HG02938 (cell line): ENCODE results near the gene LIPA.
"Not testable (repeated sequence)": the region's sequence is repeated elsewhere in the genome, so short reads cannot be mapped to it uniquely, and the experiment has no call there.

Source experiments
- ATAC-seq: cut with Tn5 transposase; IDR thresholded peaks from one replicate; pipeline ENCODE4 v1.9.1; 2021; ENCODE audit warnings: mild to moderate bottlenecking, moderate library complexity; ENCODE audit not compliant: unreplicated experiment

Gene LIPA

DNA sequence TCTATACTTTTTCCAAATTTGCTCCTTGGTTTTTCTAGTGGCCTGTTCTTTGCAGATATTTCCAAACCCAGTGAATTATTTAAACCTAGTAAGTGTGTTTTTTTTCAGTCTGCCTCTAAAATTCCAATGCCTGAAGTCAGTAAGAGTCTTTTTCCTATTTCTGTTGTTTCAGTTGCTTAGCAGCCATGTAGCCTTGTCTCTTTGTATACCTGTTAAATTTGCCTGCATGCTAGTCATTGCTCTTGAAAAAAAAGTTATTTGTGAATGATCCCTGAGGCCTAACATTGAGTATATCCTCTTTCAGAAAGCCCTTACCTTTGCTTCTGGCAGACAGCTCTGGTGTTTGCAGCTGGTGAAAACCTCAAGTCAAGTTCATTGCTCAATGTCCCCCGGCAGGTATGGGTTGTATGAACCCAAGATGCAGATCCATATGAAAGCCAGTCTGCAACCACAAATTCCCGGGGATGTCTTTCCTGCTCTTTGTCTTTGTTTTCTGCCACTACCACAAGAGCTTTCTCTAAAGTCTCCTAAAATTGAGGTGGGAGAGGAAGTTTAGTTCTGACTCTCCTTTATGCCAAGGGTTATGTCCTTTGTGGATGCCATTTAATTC, 80.2 kb downstream of the LIPA start:
- ATAC-seq = no peak

DNA sequence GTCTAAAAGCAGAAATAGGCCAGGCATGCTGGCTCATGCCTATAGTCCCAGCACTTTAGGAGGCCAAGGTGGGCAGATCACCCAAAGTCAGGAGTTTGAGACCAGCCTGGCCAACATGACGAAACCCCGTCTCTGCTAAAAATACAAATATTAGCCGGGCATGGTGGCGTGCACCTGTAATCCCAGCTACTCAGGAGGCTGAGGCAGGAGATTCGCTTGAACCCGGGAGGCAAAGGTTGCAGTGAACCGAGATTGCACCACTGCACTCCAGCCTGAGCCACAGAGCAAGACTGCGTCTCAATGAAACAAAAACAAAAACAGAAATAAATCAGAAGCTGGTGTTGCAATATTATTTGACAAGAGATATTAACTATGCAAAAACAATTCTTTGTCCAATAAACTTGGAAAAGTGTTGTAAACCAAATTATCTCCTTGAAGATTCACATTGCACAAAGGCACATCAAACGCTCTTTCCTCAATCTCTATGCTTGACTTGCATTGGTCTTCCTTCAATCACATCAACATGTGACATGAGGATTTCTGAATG, 83.1 kb downstream of the LIPA start:
- not testable (repeated sequence) for ATAC-seq

DNA sequence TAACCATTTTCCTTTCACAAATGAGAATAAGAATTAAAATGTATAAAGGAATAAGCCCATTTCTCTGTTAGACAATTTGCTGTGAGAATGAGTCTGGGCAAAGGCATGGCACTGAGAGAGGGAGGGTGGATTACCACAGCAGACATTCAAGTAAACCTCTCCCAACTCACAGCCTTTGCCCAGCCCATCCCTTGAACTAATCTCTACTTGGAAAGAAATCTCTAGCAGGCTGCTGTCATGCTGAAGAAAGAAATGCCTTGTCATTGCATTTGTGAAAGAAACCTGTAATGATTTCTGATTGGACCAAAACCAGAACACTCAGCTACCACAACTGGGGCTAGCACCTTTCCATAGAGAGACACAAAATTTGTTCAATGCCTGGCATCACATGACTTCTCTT, 83.7 kb downstream of the LIPA start:
- no peak for ATAC-seq

DNA sequence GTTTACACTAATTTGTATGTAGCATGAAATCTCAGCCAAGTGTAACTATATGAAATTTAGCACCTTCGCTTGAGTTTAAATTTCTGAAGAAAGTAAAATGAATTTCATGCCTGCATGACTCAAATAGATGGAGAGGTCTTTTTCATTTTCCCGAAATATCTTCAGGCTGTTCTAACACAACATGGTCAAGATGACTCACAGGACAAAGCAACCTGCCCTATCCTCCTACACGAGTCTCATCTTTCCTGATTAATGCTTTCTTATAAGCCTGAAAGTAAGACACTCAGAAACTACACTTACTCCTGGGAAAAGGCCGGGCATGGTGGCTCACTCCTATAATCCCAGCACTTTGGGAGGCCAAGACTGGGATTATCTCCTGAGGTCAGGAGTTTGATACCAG, 85.7 kb downstream of the LIPA start:
- ATAC-seq = no peak

DNA sequence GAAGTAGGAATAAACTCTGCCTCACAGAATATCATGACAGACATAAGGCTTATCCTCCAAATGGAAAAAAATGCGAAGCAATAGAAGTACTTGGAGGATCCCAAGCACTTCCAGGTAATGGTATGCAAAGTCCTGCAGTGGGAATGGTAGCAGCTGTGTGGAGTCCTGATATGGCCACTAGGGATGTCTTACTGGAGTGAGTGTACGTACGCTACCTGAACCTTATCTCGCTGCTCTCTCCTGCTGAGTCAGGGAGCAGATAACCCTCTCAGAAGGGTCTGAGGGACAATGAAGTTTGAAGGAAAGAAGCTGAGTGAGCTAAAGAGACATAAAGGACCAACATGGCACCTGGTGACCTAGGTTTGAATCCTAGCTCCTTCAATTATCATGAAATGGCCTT, 86.7 kb downstream of the LIPA start:
- ATAC-seq = no peak

DNA sequence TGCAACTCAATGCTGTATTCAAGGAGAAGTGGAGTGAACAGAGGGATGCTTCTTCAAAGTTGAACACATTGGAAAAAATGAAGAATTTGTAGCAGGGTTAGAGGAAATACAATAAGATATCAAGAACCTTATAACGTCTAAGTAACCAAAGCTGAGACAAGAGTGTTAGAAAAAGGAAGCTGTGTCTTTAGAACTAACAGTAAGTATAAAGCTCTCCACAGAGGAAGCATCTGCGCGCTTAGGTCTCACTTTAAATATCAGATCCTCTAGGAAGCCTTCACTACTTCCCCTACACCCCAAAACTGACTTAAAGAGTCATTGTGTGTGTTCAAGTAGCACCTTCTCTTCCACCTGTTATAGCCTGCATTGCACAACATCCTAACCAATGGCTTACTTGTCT, 87.5 kb downstream of the LIPA start:
- no peak for ATAC-seq
